ENCODE data around the gene XPNPEP1.

- TF ChIP-seq POLR2A (IDR thresholded peaks at IDR 0.05) (no peak), CTCF (IDR thresholded peaks at IDR 0.05) (no peak)
Measured at GRCh38 chr10:109904397-109904796, 18.9 kb downstream of the XPNPEP1 start.
